T-helper 17 cell (primary cell): ENCODE results near the gene GNS. TPM values are rescaled to one million over a fixed set of nuclear protein-coding genes. Genes with fewer than 3 reads are reported as not detected.
A peak's percentile ranks its signal among the peaks of the same experiment; 100 is the strongest.
"Not testable (repeated sequence)": the region's sequence is repeated elsewhere in the genome, so short reads cannot be mapped to it uniquely, and the experiment has no call there.

ENCODE experiments used
- ATAC-seq: fragments of 150-1000 bp; cut with Tn5 transposase; 2 replicates; pipeline ENCODE4 v1.10.0; 2021; ENCODE audit warnings: mild to moderate bottlenecking, moderate library complexity
- DNase-seq, 3 donors: peaks; one replicate each; pipeline versions ENCODE4 v3.0.0 to v3.0.0-alpha.2; 2020 to 2021
- H3K9me3 ChIP-seq: one replicate; pipeline ENCODE4 v1.7.0; 2013; ENCODE audit warnings: low read length, mild to moderate bottlenecking; ENCODE audit not compliant: control insufficient read depth, poor library complexity, severe bottlenecking
- H3K27ac Mint-ChIP-seq: one replicate; pipeline ENCODE4 v1.8.0; 2022; ENCODE audit warnings: mild to moderate bottlenecking, moderate library complexity, mixed read lengths
- H3K27me3 Mint-ChIP-seq: one replicate; pipeline ENCODE4 v1.8.0; 2022; ENCODE audit warnings: mixed read lengths
- H3K36me3 Mint-ChIP-seq: one replicate; pipeline ENCODE4 v1.8.0; 2022; ENCODE audit warnings: low read depth, mixed read lengths
- H3K4me1 Mint-ChIP-seq: one replicate; pipeline ENCODE4 v1.8.0; 2022; ENCODE audit warnings: mild to moderate bottlenecking, mixed read lengths
- H3K4me3 Mint-ChIP-seq: one replicate; pipeline ENCODE4 v1.8.0; 2022; ENCODE audit warnings: mild to moderate bottlenecking, moderate library complexity, mixed read lengths
- total RNA-seq, 4 donors: library from RNA in 2 of 4; stranded (reverse) in 2 of 4; gene quantifications; one replicate each; pipeline ENCODE4 v1.2.3 and lab custom pipeline; 2022 to 2026

The GNS gene
- total RNA-seq (10 to 100 TPM; 21.0 to 22.4 TPM), total RNA-seq (lab: John Stamatoyannopoulos, UW) (61.3 to 92.1 reads per million in 2 donors)

GRCh38 chr12:64759035-64759894 is at the start of gene GNS:
Gene GNS (minus strand): TSS chr12:64759406. CDS start chr12:64759276, 130 bp downstream.
- H3K27me3 Mint-ChIP-seq = no peaks in the 10 kb centered on the region
- H3K36me3 Mint-ChIP-seq = no peaks in the 10 kb centered on the region
- peak within 1 kb of the TSS; percentile 91 for H3K4me3 Mint-ChIP-seq
- ATAC-seq (peak; percentile 94), DNase-seq (peak; percentile 88 to 93 (median 90))
- no peaks in the 10 kb centered on the region for H3K9me3 ChIP-seq
- peak within 1 kb of the TSS; percentile 80 for H3K27ac Mint-ChIP-seq
- peaks cover 33% of the 10 kb centered on the region for H3K4me1 Mint-ChIP-seq

DNA sequence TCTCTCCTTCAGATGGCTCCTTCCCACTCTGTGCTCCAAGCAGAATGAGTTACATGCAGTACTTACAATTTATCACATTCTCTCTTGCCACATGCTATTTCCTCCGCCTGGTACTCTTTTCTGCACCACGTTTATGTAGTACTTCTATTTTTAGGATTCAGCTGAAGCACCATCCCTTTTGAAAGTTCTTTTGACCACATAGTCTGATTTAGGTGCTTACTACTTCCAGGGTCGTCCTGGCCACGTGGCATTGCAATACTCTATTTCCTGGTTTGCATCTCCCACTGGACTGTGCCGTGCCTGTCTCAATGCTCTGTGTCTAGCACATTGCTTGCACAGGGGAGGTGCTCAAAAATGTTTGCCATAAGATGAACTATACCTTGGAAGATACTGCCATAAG is 48.9 kb upstream of the GNS start:
- peaks cover 72% of the 10 kb centered on the region for H3K27me3 Mint-ChIP-seq
- H3K4me3 Mint-ChIP-seq = no peak overlapping the region
- H3K36me3 Mint-ChIP-seq = no peaks in the 10 kb centered on the region
- no peaks in the 10 kb centered on the region for H3K9me3 ChIP-seq
- ATAC-seq = no peak
- H3K27ac Mint-ChIP-seq = no peak overlapping the region
- H3K4me1 Mint-ChIP-seq = peaks cover 2% of the 10 kb centered on the region
- DNase-seq = no peak

GRCh38 chr12:64806593-64807460 is 47.6 kb upstream of the GNS start:
- ATAC-seq (no peak), DNase-seq (no peak)
- Mint-ChIP-seq H3K4me3 (no peak overlapping the region), H3K36me3 (no peaks in the 10 kb centered on the region), H3K27me3 (peaks cover 68% of the 10 kb centered on the region), H3K27ac (no peak overlapping the region), H3K4me1 (peaks cover 4% of the 10 kb centered on the region)
- H3K9me3 ChIP-seq = no peaks in the 10 kb centered on the region

DNA sequence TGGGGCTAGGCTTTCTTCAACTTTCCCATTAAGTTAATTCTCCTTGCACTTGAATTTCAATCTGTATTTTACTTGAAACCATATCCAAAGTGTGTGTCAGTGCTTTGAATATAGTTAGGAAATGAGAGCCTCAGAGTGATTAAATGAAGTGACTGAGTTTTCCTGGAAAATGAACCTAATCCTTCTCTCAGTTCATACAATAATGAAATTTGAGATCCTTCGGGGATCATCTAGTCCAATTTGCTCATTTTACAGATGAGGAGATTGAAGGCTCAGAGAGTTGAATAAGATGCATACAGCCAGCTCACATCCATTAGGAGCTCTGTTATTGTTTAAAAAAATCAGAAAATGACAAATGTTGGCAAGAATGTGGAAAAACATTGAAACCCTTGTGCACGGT is 47.0 kb upstream of the GNS start:
- DNase-seq = no peak
- peaks cover 5% of the 10 kb centered on the region for H3K4me1 Mint-ChIP-seq
- H3K36me3 Mint-ChIP-seq = no peaks in the 10 kb centered on the region
- peaks cover 68% of the 10 kb centered on the region for H3K27me3 Mint-ChIP-seq
- H3K4me3 Mint-ChIP-seq = no peak overlapping the region
- no peaks in the 10 kb centered on the region for H3K9me3 ChIP-seq
- H3K27ac Mint-ChIP-seq = no peak overlapping the region
- no peak for ATAC-seq

DNA sequence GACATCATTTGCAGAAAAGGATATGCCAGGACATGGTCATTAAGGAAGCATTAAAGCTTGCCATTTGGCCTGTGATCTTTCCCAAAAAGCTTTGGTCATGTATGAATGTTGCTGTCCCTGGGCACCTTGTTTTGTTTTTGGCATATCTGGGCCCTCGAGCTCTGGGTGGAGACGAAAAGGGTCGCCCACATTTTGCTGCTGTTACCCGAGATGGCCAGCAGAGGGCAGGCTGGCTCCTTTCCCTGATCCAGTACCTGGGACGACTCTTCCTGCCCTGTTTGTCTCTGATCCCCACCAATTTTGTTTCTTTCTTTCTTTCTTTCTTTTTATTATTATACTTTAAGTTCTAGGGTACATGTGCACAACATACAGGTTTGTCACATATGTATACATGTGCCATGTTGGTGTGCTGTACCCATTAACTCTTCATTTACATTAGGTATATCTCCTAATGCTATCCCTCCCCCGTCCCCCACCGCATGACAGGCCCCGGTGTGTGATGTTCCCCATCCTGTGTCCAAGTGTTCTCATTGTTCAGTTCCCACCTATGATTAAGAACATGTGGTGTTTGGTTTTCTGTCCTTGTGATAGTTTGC is 43.1 kb upstream of the GNS start:
- DNase-seq (peak in 2 of 3 donors; percentile 28 to 40), ATAC-seq (peak; percentile 63)
- H3K4me3 Mint-ChIP-seq, H3K9me3 ChIP-seq, H3K27ac Mint-ChIP-seq, H3K36me3 Mint-ChIP-seq: not testable (repeated sequence)
- Mint-ChIP-seq H3K27me3 (peaks cover 66% of the 10 kb centered on the region), H3K4me1 (peaks cover 10% of the 10 kb centered on the region)

DNA sequence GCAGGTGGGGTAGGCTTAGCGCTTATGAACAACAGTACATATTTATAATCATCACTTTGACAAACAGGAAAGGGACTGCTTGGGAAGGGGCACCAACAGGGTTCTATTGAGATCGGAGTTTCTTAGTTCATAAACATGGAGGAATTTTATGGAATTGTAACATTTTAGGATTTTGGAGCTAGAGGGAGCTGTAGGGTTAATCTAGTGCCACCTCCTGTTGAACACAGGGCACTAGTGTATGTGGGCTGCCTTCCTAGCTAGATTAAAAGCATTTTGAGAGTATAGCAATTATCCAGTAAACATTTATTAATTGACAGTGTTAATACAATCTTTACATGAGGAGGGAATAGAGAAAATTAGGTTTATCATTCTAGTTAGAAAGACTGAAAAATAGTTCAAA is 42.2 kb upstream of the GNS start:
- Mint-ChIP-seq H3K4me3 (no peak overlapping the region), H3K4me1 (peaks cover 10% of the 10 kb centered on the region), H3K27me3 (peaks cover 58% of the 10 kb centered on the region), H3K36me3 (peaks cover 8% of the 10 kb centered on the region), H3K27ac (no peak overlapping the region)
- DNase-seq (no peak), ATAC-seq (no peak)
- no peaks in the 10 kb centered on the region for H3K9me3 ChIP-seq

DNA sequence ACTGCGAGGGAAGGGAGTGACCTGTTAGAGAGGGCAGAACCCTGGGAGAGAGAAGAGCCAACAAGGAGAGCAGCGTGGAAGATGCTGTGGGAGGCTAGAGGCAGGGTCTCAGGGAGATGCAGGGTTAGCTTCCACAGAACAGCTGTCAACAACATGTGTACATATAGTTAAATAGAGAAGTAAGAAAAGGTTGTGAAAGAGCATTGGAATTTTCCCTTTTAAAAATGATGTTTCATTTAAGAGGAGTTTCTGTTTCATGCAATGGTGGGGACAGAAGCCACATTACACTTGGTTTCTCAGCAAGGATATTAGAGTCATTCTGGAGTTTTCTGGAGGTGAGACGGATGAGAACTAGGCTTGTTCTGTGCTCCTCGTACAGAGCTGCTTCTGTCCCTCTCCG is 41.4 kb upstream of the GNS start:
- ATAC-seq (no peak), DNase-seq (no peak)
- H3K9me3 ChIP-seq = no peaks in the 10 kb centered on the region
- Mint-ChIP-seq H3K4me1 (peaks cover 10% of the 10 kb centered on the region), H3K27ac (no peak overlapping the region), H3K36me3 (peaks cover 8% of the 10 kb centered on the region), H3K4me3 (no peak overlapping the region), H3K27me3 (peaks cover 53% of the 10 kb centered on the region)

DNA sequence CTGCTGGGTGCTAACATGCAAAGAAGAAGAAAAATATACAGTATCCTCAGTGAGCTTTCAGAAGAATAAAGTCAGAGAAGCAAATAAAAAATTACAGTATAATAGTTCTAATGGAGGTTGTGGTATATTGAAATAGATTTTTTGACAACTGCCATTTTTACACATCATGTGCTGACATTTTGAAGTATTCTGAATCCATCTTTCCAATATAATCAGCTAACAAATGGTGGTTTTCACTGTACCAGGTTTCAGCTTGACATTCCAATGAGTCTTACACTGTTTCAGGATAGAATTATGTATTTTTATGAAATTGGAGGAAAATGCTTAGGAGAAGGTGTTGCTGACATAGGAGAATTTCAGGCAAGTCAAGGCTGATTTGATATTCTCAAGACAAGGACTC is 39.0 kb upstream of the GNS start:
- no peak for DNase-seq
- Mint-ChIP-seq H3K4me3 (no peak overlapping the region), H3K27me3 (peaks cover 55% of the 10 kb centered on the region), H3K36me3 (peaks cover 13% of the 10 kb centered on the region), H3K4me1 (peaks cover 10% of the 10 kb centered on the region), H3K27ac (no peak overlapping the region)
- no peaks in the 10 kb centered on the region for H3K9me3 ChIP-seq
- no peak for ATAC-seq

- H3K27me3 Mint-ChIP-seq = peaks cover 53% of the 10 kb centered on the region
- H3K4me3 Mint-ChIP-seq = no peak overlapping the region
- no peak overlapping the region for H3K27ac Mint-ChIP-seq
- no peaks in the 10 kb centered on the region for H3K9me3 ChIP-seq
- peaks cover 13% of the 10 kb centered on the region for H3K36me3 Mint-ChIP-seq
- DNase-seq = no peak
- ATAC-seq = no peak
- peaks cover 9% of the 10 kb centered on the region for H3K4me1 Mint-ChIP-seq
These were observed 38.0 kb upstream of the GNS start for GRCh38 chr12:64797156-64797555.

DNA sequence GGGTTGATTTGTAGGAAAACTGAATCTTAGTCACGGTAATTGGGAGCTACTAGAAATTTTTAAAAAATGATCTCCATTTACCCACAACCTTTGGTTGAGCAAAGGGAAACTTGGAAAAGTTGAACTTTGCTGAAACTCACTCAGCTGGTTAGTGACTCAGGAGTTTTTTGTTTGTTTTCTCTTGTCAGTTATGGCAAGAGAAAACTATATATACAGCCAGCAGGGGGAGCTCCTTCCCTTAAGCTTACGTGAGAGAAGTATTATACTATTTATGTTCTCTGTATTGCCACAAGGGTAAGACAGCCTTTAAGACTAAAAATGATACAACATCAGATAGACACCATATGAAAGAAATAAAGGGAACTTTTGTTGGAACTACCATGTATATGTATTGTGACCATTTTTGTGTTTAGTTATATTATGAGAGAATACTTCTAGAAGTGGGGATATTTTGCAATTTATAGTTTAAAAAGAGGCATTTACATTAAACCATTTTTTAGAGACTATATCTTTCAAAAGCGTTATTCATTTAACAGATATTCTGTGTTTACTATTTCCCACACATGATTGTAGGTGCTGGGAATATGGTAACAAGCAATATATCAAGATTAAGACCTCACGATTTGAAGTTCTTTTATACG is 37.1 kb upstream of the GNS start:
- peaks cover 13% of the 10 kb centered on the region for H3K36me3 Mint-ChIP-seq
- H3K4me3 Mint-ChIP-seq = no peak overlapping the region
- peaks cover 8% of the 10 kb centered on the region for H3K4me1 Mint-ChIP-seq
- H3K9me3 ChIP-seq = no peaks in the 10 kb centered on the region
- DNase-seq (peak in 2 of 3 donors; percentile 18 to 44), ATAC-seq (peak; percentile 94)
- H3K27me3 Mint-ChIP-seq = peaks cover 48% of the 10 kb centered on the region
- H3K27ac Mint-ChIP-seq = no peak overlapping the region

DNA sequence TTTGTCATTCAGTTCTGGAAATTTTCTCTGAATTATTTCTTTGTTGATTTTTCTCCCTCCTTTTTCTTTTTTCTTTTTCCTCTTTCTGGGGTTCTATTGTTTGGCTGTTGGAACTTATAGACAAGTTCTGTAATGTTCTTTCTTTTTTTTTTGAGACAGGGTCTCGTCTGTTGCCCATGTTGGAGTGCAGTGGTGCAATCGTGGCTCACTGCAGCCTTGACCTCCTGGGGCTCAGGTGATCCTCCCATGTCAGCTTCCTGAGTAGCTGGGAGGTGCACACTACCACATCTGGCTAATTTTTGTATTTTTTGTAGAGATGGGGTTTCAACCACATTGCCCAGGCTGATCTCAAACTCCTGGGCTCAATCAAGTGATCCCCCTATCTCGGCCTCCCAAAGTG is 35.1 kb upstream of the GNS start:
- no peaks in the 10 kb centered on the region for H3K9me3 ChIP-seq
- DNase-seq = no peak
- ATAC-seq = no peak
- no peak overlapping the region for H3K4me3 Mint-ChIP-seq
- peaks cover 28% of the 10 kb centered on the region for H3K27me3 Mint-ChIP-seq
- H3K27ac Mint-ChIP-seq = no peak overlapping the region
- H3K4me1 Mint-ChIP-seq = peaks cover 5% of the 10 kb centered on the region
- H3K36me3 Mint-ChIP-seq = peaks cover 7% of the 10 kb centered on the region

DNA sequence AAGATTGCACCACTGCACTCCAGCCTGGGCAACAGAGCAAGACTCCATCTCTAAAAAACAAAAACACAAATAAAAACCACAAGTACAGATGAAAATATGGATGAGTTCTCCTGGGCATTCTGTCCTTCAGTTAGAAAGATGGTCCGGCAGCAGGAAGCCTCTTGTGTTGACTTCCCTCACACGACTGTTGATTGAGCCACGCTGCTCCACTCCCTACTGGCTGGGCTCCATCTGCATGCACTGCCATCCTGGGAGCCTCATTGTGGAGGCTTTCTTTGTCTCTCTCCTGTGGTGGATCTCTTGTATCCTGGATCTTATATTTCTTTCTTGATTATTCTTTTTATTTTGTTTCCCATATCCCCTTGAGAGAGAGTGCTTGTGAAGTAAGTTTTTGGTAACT is 34.4 kb upstream of the GNS start:
- peaks cover 5% of the 10 kb centered on the region for H3K4me1 Mint-ChIP-seq
- no peak for DNase-seq
- H3K36me3 Mint-ChIP-seq = peaks cover 7% of the 10 kb centered on the region
- H3K9me3 ChIP-seq = no peaks in the 10 kb centered on the region
- peaks cover 24% of the 10 kb centered on the region for H3K27me3 Mint-ChIP-seq
- no peak for ATAC-seq
- no peak overlapping the region for H3K27ac Mint-ChIP-seq
- no peak overlapping the region for H3K4me3 Mint-ChIP-seq

DNA sequence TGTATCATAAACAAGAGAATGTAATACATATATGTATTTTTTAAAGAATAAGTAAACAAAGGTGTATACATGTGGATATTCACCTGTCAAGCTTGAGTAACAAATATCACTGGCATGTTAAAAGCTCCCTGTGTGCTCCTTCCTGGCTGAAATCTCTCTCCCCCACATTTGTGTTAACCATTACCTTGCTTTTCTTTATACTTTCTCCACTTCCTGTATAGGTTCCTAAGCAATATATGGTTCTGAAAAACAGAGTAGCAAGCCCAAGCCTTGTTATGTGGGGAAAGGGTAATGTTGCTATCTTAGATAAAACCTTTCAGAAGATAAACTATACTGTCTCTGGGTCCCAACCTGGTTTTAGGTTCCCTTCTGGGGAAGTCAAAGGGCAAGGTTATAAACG is 32.9 kb upstream of the GNS start:
- H3K4me1 Mint-ChIP-seq = no peaks in the 10 kb centered on the region
- DNase-seq (no peak), ATAC-seq (no peak)
- H3K4me3 Mint-ChIP-seq = no peak overlapping the region
- H3K36me3 Mint-ChIP-seq = peaks cover 5% of the 10 kb centered on the region
- no peak overlapping the region for H3K27ac Mint-ChIP-seq
- H3K27me3 Mint-ChIP-seq = peaks cover 23% of the 10 kb centered on the region
- no peaks in the 10 kb centered on the region for H3K9me3 ChIP-seq
